ENCODE data around the gene PLXNA2.
A peak's percentile ranks its signal among the peaks of the same experiment; 100 is the strongest.

PLXNA2 gene

GRCh38 chr1:208136459-208137182, 107.6 kb downstream of the PLXNA2 start:
- DNase-seq: no peak

DNA sequence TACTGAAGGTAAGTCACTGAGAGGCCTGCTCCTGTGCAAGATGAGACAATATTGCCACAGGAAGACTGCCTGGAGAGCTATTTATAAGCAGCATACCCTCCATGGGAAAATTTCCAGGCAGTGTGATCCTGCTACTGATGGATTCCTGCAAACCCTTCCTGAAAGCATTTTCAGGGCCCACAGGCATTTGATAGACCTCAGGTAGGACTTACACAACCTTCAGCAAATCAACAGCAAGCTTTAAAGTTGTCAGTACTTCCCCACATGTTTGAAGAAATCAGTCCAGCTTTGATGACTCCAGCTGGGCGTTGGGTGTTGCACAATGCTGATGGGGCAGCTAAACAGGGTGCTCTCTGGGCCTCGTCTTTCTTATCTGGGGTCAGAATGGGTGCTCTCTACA, 108.8 kb downstream of the PLXNA2 start:
- no peak for DNase-seq

GRCh38 chr1:208134491-208134890, 109.7 kb downstream of the PLXNA2 start:
- DNase-seq: no peak

- DNase-seq: no peak
Observed at GRCh38 chr1:208133355-208133754, 110.8 kb downstream of the PLXNA2 start.

GRCh38 chr1:208132287-208132882, 111.8 kb downstream of the PLXNA2 start:
- peak; percentile 5 to 8 for DNase-seq

DNA sequence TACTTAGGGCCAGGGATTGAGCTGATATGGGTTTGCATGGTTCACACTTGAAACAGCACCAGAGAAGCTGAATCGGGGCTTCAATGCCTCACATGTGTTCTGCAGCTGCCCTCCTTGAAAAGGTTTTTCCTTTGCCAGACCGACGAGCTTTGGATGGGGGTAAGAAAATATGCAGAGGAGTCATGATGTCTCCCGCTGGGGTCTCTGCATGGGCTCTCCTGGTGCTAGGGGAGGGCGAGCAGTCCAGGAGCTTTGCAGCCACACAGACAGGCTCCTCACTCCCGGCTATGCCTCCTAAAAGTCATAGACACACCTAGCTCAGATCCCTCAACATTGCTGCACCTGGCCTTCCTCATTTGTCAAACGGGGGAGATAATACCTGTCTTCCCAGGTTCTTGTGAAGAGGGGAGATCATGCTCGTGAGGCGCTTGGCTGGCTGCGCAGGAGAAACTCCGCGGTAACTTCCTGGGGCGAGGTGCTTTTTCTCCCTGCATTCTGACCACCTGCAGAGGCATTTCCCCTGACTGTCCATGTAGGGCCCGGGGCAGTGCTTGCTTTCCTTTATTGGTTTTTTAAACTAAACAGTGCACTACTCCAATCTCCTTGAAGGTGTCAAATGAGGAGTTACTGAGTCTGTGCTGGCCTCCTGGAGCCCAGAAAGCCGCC, 112.4 kb downstream of the PLXNA2 start:
- DNase-seq: no peak

DNA sequence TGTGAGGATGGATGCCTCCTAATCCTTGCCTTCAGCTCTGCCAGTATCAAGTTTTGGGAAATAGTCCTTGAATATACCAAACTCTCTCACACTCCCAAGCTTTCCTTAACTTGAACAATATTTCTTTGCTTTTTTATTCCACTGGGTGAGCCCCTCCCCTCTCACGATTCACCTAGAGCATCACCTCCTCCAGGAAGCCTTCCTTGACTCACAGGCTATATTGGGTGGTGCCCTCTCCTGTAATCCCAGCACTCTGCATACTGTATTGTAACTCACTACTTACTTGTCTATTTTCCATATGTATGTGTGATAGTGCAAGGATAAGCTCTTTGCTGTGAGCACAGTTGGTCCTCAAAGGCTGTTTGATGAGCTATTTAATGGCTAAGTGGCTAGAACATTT, 114.7 kb downstream of the PLXNA2 start:
- DNase-seq: no peak

GRCh38 chr1:208129060-208129459, 115.1 kb downstream of the PLXNA2 start:
- no peak for DNase-seq

DNA sequence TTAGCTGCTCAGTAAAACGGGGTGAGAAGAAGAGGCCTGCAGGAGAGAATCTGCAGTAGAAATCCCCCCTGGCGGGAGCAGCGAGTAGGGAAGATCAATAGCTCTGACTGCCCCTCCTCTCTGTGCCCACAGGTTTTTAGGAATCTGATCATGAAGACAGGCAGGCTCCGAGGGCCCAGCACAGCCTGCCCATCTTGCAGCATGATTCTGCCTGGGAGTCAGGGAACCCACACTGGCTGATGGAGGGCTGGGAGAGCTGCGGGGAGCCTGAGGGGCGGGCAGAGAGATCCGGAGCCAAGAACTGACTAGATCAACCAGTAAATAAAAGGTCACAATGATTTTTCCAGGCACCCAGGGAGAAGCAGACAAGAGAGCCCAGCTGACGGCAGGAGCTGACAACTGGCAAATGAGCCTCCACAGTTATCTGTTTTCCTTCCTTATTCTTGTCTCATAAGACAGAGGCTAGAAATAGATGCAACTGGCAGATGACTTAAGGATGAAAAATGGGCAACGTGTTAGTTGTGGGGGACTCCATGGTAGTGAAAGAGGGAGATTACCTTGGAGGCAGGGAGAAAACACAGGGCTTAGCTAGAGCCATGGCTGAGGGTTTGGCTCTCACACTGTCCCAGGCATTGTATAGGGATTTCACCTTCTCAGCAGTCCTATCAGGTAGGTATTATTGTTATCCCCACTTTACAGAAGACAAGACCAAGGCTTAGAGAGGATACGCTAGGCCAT, 116.2 kb downstream of the PLXNA2 start:
- no peak for DNase-seq

- no peak for DNase-seq
Observed at GRCh38 chr1:208127284-208127683, 116.9 kb downstream of the PLXNA2 start.

DNA sequence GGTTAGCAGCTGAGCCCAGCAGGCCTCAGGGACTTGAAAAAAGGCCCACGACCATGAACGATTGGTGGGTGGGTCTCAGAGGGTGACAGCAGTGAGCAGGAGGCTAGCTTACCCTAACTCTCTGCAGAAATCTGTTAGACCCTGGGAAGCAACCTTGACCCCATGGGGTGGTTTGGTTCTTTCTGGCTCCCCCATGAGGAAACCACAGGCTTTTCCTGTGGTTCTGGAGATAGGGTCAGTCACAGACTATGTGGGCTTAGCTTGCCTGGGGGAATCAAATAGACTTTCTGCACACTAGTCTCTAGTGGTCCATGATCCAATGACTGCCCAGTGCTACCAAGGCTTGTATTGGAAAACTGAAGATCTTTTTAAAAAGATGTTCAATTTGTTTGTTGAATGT, 118.1 kb downstream of the PLXNA2 start:
- DNase-seq: no peak

DNA sequence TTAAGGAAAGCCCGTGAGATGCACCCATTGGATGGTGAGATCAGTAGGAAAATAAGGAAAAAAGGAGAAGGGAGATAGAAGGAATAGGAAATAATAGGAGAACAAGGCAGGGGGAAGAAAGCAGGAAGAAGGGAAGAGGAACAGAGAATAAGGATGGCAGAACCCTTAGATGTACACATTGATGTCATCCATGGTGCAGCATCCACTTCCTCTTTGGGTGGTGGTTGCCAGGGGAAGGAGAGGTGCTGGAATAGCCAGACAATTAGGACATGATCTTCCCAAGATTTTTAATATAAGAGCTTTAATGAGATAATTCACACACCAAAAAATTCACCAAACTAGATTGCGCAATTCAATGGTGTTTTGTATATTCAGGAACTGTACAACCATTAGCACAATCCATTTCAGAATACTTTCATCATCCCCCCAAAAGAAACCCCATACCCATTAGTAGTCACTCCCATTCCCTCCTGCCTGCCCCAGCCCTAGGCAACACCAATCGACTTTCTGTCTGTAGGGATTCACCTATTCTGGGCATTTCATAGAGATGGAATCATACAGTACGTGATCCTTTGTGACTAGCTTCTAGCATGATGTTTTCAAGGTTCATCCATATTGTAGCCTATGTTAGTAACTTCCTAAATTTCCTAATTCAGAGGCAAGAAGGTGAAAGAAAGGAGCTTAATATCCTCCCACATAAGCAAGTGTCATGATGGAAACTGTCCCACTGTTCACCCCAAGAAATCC, 121.4 kb downstream of the PLXNA2 start:
- no peak for DNase-seq

DNA sequence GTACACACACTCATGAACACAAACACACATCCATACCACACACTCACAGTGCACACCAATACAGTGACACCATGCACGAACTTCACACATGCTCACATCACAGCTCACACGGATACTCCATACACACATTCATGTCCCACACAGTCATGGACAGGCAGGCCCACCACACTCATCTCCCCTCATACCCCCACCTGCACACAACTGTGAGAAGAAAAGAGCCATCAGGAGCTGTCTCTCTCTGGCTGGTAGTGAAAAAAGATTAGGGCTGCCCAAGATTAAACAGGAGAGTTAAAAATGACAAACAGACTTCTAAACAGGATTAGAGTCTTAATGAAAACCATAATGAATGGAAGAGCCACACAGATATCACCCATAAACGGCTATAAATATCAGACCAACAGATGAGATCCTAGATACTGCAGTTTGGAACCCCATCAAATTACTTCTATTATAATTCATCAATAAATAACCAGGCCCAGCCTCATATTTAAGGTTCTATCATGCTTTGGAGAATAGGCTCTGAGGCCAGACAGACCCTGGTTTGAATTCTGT, 122.3 kb downstream of the PLXNA2 start:
- DNase-seq: no peak

GRCh38 chr1:208120431-208120790, 123.8 kb downstream of the PLXNA2 start:
- DNase-seq: no peak

DNA sequence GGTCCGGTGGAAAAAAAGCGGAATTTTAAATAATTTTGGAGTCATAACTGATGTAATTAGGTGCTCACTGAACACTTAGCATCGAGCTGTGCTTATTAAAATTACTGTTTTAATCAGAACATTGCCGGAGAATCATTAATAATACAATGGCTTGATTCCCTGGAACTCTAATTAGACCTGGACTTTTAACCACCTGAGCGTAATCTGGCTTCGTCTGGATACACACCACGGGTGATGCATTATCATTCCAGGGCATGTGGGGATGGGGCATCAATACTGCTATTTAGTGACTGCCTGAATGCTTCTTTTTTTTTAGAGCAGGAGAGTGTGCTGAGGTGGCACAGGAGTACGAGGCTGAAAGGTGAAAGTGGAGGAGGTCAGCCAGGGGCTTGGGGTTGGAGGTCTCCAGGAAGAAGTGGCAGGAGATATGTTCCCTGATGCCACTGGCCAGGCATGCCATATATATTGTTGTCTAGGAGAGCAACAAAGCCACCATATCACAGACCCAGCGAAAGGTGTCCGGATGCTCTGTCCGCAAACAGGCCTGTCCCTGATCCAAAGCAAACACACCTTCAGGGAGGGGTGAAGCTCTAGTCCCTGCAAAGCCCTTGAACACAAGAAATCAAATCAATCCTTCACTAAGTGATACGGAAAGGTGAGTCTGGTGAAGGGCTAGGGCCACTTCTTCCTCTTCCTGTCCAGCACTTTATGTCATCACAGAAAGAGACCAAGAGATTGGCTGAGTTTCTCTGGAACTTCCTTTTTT, 125.2 kb downstream of the PLXNA2 start:
- DNase-seq: no peak

- DNase-seq: no peak
Observed at GRCh38 chr1:208118306-208118705, 125.9 kb downstream of the PLXNA2 start.

DNA sequence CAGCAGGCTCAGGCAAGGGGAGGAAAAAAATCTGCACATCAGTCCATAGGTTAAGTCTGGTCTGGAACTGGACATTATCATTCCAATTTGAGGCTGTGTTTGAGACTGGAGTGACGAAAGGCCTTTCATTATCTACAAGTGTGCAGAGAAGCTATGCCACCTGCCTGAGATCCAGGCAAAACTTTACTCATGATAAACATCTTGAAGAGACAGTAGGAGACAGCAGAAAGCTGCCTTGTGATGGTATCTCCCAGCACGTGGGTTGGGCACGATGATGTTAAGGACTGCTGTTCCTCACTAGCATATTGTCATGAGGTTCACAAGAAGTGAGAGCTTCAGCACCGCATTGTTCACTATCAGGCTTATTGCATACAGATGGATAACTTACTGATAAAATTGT, 126.4 kb downstream of the PLXNA2 start:
- DNase-seq: no peak

GRCh38 chr1:208117409-208117808, 126.8 kb downstream of the PLXNA2 start:
- DNase-seq: no peak

GRCh38 chr1:208115924-208116640, 128.1 kb downstream of the PLXNA2 start:
- DNase-seq: no peak

DNA sequence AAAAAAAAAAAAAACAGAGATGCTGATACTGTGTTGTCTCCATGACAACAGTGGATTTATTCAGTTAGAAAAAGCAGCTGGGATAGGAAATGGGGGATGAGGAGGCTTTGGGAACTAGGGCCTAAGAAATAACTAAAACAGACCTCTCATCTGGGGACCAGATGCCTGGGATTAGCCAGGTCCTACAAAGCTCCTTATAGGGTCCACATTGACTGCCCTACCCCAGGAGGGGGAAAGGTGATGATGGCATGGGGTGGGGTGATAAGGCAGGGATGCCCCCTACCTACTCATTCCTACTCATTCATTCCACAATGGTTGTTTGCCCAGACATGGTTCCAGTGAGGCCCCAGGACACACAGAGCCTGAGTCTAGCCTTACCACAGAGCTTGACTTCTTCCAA, 131.2 kb downstream of the PLXNA2 start:
- DNase-seq: no peak

GRCh38 chr1:208112401-208112800, 131.8 kb downstream of the PLXNA2 start:
- no peak for DNase-seq

Data from bone marrow (tissue), 2 donors.